ENCODE data around the gene TEX28.

GRCh38 chrX:154325541-154325940 is 30.6 kb upstream of the TEX28 start:
- TF ChIP-seq CTCF (conservative IDR thresholded peaks at IDR 0.05; ENCODE audit: low read depth, low read length) = no peak
- no peak for TF ChIP-seq EZH2 (IDR thresholded peaks at IDR 0.05; ENCODE audit: borderline replicate concordance, low read depth, low read length, poor library complexity, severe bottlenecking)
